ENCODE data around the gene ZNF177. TPM values are rescaled to one million over a fixed set of nuclear protein-coding genes. Genes with fewer than 3 reads are reported as not detected.

The ZNF177 gene
- polyA plus RNA-seq, 4 donors, result 6.6 to 16.8 (median 11.4) TPM

DNA sequence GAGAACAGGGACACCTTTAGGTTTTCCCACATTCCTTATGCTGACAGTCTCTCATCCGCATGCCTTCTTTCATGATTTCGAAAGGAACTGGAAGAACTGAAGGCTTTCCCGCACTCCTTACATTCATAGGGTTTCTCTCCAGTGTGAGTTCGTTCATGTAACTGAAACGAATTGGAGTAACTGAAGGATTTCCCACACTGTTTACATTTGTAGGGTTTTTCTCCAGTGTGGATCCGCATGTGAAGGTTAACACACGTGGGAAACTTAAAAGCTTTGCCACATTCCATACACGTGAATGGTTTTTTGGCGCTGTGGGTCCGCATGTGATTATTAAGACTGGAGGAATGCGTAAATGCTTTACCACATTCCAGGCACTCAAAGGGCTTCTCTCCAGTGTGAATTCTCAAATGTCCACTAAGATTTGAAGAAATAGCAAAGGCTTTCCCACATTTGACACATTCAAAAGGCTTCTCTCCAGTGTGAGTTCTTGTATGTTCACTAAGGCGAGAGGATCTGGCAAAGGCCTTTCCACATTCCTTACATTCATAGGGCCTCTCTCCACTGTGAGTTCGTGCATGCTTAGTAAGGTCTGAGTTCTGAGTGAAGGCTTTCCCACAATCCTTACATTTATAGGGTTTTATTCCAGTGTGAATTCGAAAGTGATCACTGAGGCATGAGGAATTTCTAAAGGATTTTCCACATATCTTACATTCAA is 50.6 kb downstream of the ZNF177 start:
- DNase-seq (ENCODE audit: low read depth in 4 of 4, low spot score in 2 of 4), result no peak

DNA sequence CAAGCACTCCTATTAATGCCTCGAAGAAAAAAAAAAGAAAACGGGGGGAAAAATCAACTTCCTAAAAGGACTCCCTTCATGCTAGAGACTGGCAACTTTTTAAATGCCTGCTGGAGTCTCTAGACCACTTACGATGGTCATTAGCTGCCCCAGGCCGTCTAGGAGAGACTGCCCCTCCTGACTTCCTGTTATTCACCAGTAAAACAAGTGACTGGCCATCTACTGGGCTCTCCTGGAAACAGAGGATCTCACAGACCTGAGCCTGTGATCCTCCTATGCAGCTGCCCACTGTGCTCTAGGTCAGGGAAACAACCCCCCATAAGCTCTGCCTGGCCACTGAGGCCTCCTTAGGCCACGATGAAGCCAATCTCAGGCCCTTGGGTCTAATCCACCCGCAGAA is 65.1 kb downstream of the ZNF177 start:
- no peak for DNase-seq (ENCODE audit: low read depth in 4 of 4, low spot score in 2 of 4)

DNA sequence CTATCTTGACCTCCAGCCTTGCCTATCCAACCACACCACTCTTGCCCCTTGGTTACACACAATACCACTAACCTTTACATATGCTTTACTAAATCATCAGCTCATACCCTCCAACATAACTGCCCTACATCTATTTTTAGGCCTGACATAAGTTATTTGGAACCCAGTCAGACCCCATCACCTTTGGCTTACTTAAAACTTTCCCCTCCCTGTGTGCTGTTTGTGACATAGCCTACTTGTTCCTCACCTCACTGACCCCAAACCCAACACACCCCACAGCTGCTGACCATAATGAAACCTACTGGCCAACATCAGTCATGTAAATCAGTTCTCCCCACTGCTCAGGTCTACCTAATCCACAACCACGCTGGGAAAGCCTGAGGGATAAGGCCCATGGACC is 67.6 kb downstream of the ZNF177 start:
- no peak for DNase-seq (ENCODE audit: low read depth in 4 of 4, low spot score in 2 of 4)

DNA sequence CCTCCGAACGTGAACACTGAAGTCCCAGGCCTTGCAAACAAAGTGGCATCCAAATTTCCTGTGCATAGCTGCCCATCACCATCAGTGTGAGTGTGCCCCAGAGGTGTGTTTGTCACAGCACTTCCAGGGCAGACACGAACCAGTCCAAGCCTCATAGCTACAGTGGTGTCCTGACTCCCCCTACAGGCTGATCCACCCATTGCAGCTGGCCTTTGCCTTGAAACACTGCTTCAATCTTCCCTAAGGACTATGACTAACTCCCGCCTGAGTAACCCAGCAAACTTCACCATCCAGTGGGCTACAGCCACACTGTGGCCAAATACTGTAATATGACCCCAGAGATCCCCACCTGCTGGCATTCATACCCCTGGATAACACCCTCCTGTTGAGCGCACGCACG is 68.7 kb downstream of the ZNF177 start:
- DNase-seq (ENCODE audit: low read depth in 4 of 4, low spot score in 2 of 4), result no peak

Other genes with a start within 250 kb of the ZNF177 start
- not detected for gene OR7G1, start 247.2 kb upstream of the ZNF177 start, polyA plus RNA-seq (ENCODE audit: insufficient read length in 4 of 4)
- not detected for gene OR7G3, start 236.1 kb upstream of the ZNF177 start, polyA plus RNA-seq (ENCODE audit: insufficient read length in 4 of 4)
- 10 to 100 TPM; 35.2 to 37.9 (median 36.1) TPM for gene ZNF317, start 222.6 kb upstream of the ZNF177 start, polyA plus RNA-seq (ENCODE audit: insufficient read length in 4 of 4)
- gene OR7D2, start 184.0 kb upstream of the ZNF177 start, polyA plus RNA-seq (ENCODE audit: insufficient read length in 4 of 4), result under 1 TPM; 0.05 to 0.21 (median 0.12) TPM
- under 1 TPM in 1 of 4 donors, not detected in 3; 0.03 TPM for gene OR7D4, start 143.4 kb upstream of the ZNF177 start, polyA plus RNA-seq (ENCODE audit: insufficient read length in 4 of 4)
- not detected for gene OR7E24, start 112.1 kb upstream of the ZNF177 start, polyA plus RNA-seq (ENCODE audit: insufficient read length in 4 of 4)
- gene ZNF699, start 53.2 kb upstream of the ZNF177 start, polyA plus RNA-seq (ENCODE audit: insufficient read length in 4 of 4), result 1 to 10 TPM; 6.5 to 8.7 (median 6.9) TPM
- gene ZNF559, start 38.8 kb upstream of the ZNF177 start, polyA plus RNA-seq (ENCODE audit: insufficient read length in 4 of 4), result 10 to 100 TPM; 49.0 to 71.6 (median 62.9) TPM
- 10 to 100 TPM; 29.6 to 81.2 (median 38.0) TPM for gene ZNF266, start 72.6 kb downstream of the ZNF177 start, polyA plus RNA-seq (ENCODE audit: insufficient read length in 4 of 4)
- under 1 TPM; 0.62 to 0.79 (median 0.77) TPM for gene ZNF560, start 135.6 kb downstream of the ZNF177 start, polyA plus RNA-seq (ENCODE audit: insufficient read length in 4 of 4)
- gene ZNF426, start 175.6 kb downstream of the ZNF177 start, polyA plus RNA-seq (ENCODE audit: insufficient read length in 4 of 4), result 10 to 100 TPM; 19.6 to 23.3 (median 21.4) TPM
- 10 to 100 TPM; 13.5 to 31.6 (median 17.9) TPM for gene ZNF121, start 221.5 kb downstream of the ZNF177 start, polyA plus RNA-seq (ENCODE audit: insufficient read length in 4 of 4)